Stimulated activated CD8-positive, alpha-beta memory T cell treated with anti-CD3 and anti-CD28 coated beads, Interleukin-7, amount 100 ng/mL, for 1 hour (primary cell): ENCODE data around the gene DENND6B.

Source experiments
- DNase-seq, 2 donors: peaks; one replicate each; pipeline ENCODE4 v3.0.0-alpha.2; 2020; ENCODE audit warnings: low read depth in 2 of 2

The DENND6B gene

GRCh38 chr22:50315289-50316113, 11.3 kb downstream of the DENND6B start:
- no peak for DNase-seq

- peak; percentile 39 to 52 for DNase-seq
Measured at GRCh38 chr22:50314455-50315288, 12.1 kb downstream of the DENND6B start.

GRCh38 chr22:50314081-50314454, 12.7 kb downstream of the DENND6B start:
- no peak for DNase-seq

GRCh38 chr22:50313600-50313999, 13.2 kb downstream of the DENND6B start:
- DNase-seq: no peak

GRCh38 chr22:50313021-50313420, 13.8 kb downstream of the DENND6B start:
- DNase-seq: no peak

- no peak for DNase-seq
Measured at GRCh38 chr22:50312371-50312770, 14.4 kb downstream of the DENND6B start.

GRCh38 chr22:50311606-50312351, 15.0 kb downstream of the DENND6B start:
- DNase-seq: no peak

GRCh38 chr22:50310949-50311444, 15.8 kb downstream of the DENND6B start:
- DNase-seq: no peak

- no peak for DNase-seq
Measured at GRCh38 chr22:50310031-50310722, 16.6 kb downstream of the DENND6B start.

- DNase-seq: no peak
Measured at GRCh38 chr22:50309601-50309991, 17.2 kb downstream of the DENND6B start.

GRCh38 chr22:50308986-50309600, 17.7 kb downstream of the DENND6B start:
- no peak for DNase-seq

- DNase-seq: no peak
Measured at GRCh38 chr22:50308597-50308935, 18.2 kb downstream of the DENND6B start.

GRCh38 chr22:50307890-50308596, 18.8 kb downstream of the DENND6B start:
- no peak for DNase-seq

GRCh38 chr22:50306753-50307749, 19.8 kb downstream of the DENND6B start, which contains the start of gene PLXNB2:
Gene PLXNB2 (minus strand): TSS chr22:50307646. CDS start chr22:50290584, 17,062 bp downstream.
- DNase-seq: no peak

GRCh38 chr22:50305923-50306566, 20.8 kb downstream of the DENND6B start:
- no peak for DNase-seq

GRCh38 chr22:50305393-50305922, 21.4 kb downstream of the DENND6B start:
- DNase-seq: no peak

GRCh38 chr22:50304528-50305392, 22.1 kb downstream of the DENND6B start:
- no peak for DNase-seq
